Activated CD4-positive, alpha-beta T cell treated with anti-CD3 and anti-CD28 coated beads, Interleukin-2, Interleukin-6, amounts not matched to agents 100 ng/mL and 50 ng/mL, durations not matched to agents 16 hours and 8 hours (primary cell): ENCODE measurements around the gene MLLT3.

Source experiments
- DNase-seq: peaks from one replicate; pipeline ENCODE4 v3.0.0-alpha.2; 2020

The MLLT3 gene

DNA sequence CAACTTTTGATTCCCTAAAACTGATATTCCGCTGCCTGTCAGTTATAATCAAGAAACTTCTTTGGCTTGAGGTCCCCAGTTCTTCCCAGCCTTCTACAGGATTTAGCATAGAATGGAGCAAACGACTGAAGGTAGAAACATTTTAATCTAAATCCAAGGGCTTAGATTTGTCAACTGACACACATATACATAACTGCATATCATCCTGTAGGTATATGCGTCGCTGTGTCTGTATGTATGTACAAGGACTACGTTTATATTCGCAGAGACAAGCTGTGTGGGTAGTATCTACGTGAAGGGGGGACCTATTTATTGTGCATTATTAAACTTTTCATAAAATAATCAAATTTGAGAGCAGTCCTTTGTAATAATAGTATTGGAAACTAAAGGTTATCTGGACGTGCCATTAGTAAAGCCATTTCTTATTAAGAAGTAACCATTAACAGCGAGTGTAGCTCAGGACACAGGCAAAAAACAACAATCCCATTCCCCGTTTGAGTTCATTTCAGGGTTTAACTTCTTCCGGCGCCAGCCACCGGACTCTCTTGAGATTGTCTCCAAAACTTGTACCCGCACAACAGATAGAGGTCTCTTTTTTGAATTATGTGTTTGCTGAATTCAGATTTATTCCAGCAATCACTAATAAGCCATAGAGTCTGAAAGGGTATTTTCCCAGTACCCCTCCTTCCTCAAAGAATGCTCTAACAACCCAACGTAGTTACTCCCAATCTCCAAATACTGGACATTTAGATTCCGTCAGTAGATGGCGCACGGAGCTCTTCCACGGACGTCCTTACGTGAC, 2.1 kb upstream of the MLLT3 start:
- DNase-seq: peak; percentile 66

DNA sequence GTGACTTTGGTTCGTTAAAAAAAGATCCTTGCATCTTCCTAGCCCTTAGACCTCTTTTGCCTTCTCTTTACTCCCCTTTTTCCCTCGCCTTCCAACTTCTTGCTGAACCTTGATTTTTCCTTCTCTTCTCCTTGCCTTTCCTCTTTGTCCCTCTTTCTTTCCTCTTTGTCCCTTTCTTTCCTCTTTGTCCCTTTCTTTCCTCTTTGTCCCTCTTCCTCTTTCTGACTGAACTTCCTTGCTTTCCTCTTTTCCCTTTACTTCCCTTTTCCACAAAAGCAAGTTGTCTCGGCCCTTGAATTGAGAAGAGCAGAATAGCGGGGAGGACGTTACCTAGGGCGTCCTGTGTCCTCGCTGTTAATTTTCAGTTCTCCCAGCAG, 1.4 kb upstream of the MLLT3 start:
- no peak for DNase-seq

DNA sequence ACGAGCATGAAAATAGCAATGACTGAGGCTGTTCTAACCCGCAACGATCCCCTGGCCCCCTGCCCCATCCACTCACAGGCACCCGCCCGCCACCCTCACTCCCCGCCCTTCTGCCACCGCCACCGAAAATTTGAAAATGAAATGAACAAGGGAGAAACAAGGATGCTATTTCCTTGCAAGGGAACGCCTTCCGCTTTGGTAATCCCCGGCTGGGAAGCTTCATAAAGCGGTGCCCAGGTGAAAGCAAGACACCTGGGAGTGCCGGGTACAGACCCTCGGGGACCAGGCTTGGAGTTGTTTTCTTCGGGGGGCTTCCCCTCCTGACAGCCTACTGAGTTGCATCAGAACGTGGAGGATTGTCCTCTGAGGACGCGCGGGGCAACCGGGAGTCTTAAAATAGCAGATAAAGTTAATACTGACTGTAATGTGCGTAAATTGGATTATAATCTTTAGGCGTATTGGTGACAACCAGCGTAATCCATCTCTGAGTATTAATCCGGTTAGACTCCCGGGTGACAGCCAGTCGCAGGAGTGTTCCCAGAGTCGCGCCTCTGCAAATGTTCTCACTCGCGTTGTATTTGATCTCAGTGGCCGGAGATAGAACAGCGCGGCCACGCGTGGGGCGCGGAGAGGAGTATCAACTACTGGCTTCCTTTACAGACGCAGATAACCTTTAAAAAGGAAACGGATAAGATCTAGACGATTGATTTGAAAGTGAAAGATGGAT, 885 bp upstream of the MLLT3 start:
- peak; percentile 62 for DNase-seq

DNA sequence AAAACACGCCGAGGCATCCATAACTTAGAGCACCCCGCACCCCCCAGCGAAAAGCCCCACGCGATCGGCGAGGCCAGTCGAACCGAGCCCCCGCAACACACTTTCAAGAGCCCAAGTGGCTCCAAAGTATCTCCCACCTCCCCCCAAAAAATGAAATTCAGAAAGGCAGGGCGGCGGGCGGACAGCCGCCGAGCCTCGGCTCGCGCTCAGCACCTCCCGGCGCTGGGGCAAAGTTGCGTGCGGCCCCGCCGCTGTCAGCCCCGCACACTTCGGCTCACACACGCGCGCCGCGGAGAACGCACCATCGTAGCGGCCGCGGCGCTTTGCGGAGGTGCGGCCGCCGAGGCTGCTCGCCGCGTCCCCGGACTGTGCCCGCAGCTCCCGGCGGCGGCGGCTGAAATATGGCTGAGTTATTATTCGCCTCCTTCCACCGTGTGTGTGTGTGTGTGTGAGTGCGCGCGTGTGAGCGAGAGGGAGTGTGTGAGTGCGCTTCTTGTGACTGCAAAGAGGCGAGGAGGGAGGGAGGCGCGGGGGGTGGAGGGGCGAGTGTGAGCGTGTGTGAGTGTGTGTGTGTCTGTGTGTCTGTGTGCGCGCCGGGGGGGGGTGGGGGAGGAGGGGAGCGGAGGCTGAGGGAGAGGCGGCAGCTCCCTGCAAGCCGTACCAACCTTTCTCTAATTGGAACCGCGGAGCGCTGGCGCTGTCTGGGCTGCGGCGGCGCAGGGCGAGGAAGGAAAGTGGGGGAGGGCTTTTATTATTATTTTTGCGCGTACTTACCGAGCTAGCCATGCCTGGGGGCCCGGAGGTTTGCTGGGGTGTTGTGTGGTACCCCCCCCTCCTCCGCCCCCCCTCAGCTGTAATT, 599 bp downstream of the MLLT3 start:
- DNase-seq: peak; percentile 67

DNA sequence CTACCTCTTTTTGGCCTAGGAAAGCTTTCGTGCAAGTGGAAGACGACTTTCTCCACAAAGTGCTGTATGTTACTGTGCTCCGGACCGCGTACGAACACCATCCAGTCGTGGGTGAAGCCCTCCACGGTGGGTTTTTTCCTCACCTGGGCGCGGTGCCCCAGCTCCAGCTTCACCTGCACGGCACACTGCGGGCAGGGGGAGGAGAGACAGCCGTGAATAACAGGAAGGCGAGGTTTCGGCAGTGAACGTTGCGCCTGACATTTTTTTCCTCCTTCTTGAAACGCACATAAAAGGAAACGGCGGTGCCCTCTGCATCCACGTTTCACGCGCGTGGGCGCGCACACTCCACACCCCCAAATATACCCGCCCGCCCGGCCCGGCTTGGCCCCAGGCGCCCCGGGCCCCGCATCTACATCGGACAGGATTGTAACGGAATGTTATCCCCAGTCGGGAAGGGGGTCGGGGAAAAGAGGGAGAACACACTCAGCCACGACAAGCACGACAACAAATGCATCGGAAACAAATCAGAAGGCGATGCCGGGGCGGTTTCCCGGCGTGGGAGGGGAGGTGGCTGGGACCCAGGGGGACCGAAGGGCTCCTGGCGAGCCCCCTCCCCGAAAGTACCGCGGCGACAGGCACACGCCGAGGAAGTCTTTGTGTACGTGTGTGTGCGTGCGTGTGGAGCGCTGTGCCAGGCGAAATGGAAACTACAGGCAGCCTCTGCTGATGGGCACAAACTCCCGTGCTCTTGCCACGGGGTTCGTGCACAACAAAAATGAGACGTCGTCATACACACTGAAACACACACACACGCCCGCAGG, 1.4 kb downstream of the MLLT3 start:
- DNase-seq: peak; percentile 45

DNA sequence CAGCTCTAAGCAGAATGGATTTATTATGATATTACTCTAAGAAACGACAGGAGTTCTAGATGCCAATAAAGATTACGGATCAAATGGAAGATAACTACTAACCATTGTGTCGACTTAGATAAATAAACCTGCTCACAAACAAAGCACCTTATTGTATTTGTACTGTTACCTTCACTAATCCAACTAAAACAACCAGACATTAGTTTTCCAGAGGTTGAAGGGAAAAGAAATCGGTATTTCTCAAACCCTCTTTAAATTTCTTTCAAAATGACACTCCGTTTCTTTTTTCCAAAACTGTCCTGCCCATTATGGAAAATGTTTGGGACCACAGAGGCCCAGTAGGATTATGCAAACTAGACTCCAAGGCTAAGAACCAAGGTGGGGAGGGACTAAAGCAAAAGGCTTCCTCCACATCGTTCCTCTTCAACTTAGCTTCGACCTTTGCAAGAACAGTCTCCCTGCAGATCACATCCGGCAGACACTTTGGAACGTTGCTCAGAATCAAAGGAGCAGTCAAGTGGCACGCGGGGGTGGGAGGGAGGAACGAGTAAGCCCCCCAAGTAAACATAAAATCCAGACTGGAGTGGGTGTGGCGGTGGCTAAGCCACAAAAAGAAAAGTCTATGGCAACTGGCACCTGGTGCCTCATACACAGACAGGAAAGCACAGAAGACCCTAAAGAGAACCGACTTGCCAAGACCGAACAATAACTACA, 2.7 kb downstream of the MLLT3 start:
- DNase-seq: no peak

DNA sequence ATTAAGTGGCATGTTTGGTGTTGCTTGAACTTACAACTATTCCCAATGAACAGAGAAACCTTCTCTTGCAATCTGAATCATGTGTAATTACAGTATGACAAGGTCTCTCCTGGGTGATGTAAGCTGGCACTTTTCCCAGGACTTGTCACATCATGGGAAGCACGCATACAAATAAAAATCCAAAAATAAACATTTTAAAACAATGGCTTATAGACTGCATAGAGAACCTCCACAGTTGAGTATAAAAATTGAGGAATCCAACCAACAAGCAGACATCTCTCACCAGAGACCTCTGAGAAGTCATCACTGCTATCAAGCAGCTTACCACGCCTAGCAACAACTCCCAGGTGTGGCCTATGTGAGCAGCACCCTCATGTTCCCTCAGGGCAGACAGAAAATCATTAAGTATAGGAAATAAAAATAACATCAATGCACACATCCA, 3.9 kb downstream of the MLLT3 start:
- no peak for DNase-seq

DNA sequence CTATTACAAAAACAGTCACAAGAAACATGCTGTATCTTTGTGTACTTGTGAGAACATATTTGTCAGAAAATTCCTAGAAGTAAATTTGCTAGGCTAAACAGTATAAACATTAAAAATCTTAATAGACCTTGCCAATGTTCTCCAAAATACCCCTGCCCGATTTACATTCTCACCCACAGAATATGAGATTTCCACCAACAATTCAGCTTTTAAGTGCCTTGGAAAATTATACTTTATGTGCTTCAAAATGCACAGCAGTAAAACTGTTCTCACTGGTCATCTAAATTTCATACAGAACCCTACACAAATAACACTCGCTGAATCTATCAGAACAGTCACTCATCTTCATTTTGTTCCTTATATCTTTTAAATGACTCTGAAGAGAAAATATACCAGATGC, 5.5 kb downstream of the MLLT3 start:
- no peak for DNase-seq

DNA sequence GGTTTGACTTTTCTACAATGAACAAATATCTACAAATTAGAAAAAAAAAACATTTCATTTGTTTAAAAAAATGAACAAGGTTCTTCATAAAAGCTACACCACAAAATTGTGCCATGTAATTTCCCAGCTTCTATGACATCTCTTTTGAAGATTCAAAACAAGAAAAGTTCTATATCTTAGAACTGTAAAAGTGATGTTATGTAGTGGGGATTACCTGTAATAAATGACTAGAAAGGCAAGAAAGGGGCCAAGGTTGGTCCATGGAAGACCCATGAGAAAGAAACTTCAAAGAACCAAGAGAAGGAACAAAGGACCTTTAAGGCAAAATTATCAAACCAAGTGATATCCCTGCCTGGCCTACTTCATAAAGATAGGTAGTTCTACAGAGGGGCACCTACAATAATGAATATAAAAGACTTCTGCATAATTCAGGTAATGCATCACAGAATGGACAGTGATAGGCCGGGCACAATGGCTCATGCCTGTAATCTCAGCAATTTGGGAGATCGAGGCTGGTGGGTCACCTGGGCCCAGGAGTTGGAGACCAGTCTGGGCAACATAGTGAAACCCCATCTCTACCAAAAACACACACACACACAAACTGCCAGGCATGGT, 7.6 kb downstream of the MLLT3 start:
- DNase-seq: no peak

DNA sequence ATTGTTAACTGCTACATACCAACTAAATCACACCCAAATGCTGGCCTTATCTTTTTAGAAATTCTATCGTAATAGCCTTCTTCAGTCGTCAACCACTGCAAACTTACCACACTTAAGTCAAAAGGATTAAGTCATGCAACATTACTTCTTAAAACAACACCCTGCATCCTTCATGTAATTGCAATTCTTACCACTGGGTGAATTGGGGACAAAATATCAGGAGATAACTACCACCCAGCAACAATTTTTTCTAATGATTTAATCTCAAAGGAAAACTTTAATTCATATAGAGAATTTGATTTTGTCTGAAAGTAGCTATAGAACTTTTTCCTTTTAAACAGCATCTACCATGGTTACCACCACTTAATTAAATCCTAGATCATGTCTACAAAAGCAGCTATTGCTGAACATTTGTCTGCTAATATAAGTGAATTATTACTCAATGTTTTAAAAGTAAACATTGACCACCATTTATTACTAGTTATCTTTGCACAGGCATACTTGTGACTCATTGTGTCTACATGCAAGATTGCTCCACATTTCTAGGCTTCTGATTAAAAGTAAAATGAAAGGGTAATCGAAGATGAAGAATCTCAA, 10.5 kb downstream of the MLLT3 start:
- DNase-seq: no peak

DNA sequence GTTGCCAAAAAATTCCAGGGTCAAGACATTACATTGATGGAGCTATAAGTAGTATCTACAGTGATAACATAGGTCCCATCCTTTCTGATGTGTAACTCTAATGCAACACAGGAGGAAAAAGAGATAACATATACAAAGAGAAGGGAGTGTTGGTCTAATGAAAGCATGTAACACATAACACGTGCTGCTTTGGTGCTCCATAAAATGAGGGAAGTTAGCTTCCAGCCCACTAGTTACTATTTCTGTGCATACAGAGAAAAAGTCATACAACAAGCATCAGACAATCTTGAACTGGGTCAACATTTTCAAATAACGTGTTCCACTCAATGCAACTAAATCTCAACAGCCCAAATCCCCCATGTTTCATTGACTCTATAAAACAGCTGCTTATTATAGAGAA, 11.7 kb downstream of the MLLT3 start:
- DNase-seq: no peak

DNA sequence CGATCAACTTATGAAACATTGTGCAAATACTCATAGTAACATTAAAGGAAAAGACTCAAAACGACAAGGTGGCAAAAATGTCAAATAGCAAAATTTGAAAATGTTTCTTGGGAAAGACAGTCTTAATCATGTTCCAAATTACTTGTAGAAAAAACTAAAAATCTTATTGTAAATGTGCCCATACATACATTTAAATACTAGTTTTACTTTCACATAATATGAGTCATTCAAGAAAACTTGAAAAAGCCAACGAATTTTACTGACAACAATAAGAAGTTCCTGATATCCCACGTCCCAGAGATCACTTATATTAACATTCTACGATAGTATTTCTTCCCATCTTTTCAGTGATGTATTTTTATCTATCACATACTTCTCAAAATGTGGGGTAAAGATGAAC, 13.7 kb downstream of the MLLT3 start:
- DNase-seq: no peak

DNA sequence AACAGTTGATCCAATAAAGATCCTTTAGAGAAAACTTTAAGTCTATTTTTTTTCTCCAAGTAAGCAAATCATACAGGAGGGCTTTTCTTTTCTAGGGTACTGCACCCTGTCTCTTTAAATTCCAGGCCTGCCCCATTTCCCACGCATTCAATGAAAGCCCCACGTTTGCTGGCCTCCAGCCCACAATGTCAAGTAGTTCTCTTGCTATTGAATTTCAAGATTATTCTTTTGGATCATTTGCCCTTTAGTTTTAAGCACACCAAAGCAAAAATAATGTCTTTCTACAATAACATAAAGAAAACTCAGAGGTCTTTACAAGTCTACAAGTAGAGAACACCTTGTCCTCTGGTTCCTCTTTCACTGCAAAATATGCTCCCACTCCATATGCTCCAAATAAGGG, 15.6 kb downstream of the MLLT3 start:
- DNase-seq: no peak

DNA sequence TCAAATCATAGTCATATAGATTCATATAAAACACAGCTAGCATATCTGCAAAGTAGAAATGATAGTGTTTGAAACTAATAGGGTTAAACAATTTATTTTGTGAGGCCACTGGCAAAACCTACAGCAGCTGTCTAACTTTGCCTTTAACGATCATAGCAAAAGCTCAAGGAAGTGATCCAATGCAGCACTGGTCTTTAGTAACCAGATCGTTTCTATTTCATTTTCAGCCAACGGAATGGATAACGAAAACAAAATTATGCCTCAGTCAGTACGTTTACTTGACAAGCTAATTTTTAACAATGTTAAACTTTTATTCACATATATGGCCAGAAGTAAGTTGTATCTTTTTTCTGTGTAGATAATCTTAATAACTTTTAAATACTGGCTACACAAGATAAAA, 17.7 kb downstream of the MLLT3 start:
- peak; percentile 41 for DNase-seq

DNA sequence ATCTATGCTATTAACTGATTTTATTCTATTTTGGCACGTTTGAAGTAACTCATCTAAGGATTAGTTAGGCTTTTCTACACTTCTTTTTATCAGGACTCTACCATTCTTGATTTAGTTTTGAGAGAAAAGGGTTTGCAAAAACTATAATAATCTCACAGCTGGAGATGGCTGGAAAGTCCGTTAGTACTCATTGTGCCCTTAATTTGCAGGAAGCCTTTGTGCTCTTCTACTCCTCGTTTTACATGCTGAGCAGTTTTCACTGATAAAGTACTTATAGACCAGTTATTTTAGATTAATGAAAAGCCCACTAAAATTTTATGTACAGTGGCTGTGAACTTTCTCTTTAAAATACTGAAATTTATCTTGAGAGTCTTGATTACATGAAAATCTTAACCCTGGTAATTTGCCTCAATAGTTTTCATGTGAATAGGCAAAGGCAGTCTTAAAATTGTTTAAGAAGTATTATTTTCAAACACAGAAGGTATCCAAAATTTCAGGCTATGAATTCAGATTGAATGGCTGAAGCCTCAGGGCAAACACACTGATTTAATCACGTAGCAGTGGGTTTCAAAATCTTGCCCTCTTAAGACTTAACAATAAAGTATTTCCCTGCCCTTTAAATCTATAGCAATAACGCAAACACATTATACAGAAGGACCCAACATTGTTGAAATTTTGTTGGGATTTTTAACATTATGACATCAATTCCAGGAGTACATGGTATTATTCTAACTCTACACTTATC, 18.6 kb downstream of the MLLT3 start:
- DNase-seq: no peak

DNA sequence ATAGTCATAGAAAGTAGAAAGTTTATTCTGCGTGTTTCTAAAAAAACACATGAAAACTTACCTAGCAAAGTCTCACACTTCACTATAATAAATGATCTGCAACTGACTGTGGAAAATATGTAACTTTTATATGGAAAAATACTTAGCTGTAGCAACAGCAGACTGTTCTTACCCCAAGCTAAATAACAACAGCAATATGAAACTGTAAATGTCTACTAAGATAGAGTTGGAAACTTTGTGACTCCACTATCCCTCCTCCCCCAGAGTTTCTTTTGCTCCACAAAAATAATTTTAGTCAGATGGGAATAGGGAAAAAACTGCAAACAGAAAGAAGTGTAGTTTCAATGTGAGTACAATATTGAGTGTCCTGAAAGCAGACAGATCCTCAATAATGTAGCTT, 21.0 kb downstream of the MLLT3 start:
- no peak for DNase-seq

DNA sequence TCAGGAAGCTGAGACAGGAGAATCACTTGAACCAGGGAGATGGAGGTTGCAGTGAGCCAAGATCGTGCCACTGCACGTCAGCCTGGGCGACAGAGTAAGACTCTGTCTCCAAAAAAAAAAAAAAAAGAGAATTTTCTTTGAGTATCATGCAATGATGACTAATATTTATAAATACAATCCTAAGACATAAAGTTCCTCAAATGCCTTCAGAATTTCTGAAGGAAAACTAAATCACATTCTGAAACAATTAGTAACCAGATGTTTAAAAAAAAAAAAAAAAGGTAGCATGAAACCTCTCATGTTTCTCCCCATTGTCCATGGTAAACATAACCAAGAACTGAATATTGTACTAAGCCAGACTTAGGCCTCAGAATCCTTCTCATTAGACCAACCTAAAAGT, 23.1 kb downstream of the MLLT3 start:
- DNase-seq: no peak

DNA sequence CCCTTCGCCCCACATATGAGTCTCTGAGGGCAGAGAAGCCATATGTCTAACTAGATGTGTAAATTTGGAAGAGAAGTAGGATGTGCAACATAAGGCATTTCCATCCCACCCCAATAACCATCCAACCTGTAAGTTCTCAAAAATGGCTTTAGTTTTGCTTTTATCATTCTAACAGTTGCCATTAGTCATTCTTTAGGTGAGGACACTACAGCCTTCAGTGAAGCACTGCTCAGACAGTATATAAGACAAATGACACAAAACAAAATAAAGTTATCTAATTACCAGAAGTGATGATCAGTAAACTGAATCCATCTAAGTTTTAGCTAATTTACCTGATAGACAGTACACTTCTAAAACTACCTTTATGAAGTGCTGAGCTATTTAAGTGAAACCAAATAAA, 23.9 kb downstream of the MLLT3 start:
- DNase-seq: no peak

DNA sequence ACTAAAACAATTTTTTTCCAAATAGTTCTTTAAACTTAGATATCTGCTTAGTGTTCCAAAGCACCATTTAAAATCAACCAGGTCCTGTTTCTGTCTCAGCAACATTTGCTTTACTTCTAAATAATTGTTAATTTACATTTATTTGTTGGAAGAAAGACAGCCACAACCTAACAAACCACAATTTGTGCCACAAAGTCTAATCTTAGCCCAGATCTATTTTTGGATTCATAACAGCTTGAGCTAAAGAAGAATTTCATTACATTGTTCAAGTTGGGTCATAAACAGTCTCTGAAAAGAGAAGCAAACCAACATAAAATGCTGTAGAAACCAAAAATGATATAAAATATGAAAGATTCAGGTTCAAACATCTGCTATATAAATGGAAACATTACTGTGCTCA, 24.4 kb downstream of the MLLT3 start:
- DNase-seq: no peak

DNA sequence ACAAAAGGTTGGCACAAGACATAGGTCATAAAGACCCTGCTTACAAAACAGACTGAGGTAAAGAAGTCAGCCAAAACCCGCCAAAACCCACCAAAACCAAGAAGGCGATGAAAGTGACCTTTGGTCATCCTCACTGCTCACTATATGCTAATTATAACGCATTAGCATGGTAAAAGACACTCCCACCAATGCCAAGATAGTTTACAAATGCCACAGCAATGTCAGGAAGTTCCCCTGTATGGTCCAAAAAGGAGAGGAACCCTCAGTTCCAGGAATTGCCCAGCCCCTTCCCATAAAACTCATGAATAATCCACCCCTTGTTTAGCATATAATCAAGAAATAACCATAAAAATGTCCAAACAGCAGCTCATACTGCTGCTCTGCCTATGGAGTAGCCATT, 27.7 kb downstream of the MLLT3 start:
- no peak for DNase-seq
